Epithelial cell of proximal tubule (primary cell): Measurements from ENCODE around the gene RIN2. TPM values are rescaled to one million over a fixed set of nuclear protein-coding genes. Genes with fewer than 3 reads are reported as not detected.

Experiments used
- DNase-seq: peaks from one replicate; pipeline ENCODE4 v3.0.0-alpha.2; 2011; ENCODE audit warnings: low read depth
- H3K4me3 ChIP-seq: 2 replicates; pipeline ENCODE4 v1.5.1; 2011; ENCODE audit warnings: low read depth, mild to moderate bottlenecking, low read length
- total RNA-seq: library from RNA; depleted of rRNA; stranded (reverse); fragments of >200 nt; gene quantifications from 2 replicates; pipeline ENCODE4 v1.2.3, GENCODE V29; 2015
- TF ChIP-seq, protein P1 (sequence below): conservative IDR thresholded peaks from 2 replicates; pipeline ENCODE4 v1.5.1; 2012; ENCODE audit warnings: low read depth, mild to moderate bottlenecking, low read length

The RIN2 gene
- total RNA-seq: 15.7 and 17.5 TPM in 2 replicates

- peak within 1 kb of the TSS; percentile 72 for H3K4me3 ChIP-seq
- TF ChIP-seq, protein P1, sequence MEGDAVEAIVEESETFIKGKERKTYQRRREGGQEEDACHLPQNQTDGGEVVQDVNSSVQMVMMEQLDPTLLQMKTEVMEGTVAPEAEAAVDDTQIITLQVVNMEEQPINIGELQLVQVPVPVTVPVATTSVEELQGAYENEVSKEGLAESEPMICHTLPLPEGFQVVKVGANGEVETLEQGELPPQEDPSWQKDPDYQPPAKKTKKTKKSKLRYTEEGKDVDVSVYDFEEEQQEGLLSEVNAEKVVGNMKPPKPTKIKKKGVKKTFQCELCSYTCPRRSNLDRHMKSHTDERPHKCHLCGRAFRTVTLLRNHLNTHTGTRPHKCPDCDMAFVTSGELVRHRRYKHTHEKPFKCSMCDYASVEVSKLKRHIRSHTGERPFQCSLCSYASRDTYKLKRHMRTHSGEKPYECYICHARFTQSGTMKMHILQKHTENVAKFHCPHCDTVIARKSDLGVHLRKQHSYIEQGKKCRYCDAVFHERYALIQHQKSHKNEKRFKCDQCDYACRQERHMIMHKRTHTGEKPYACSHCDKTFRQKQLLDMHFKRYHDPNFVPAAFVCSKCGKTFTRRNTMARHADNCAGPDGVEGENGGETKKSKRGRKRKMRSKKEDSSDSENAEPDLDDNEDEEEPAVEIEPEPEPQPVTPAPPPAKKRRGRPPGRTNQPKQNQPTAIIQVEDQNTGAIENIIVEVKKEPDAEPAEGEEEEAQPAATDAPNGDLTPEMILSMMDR: no peak
- DNase-seq: no peak
These were observed at the start of gene RIN2 for GRCh38 chr20:19758133-19758500. Gene RIN2, plus strand, starts transcription at chr20:19758258. Its CDS starts 131,344 bp downstream, at chr20:19889602.

- TF ChIP-seq, protein P1: no peak
- no peak for DNase-seq
- no peak overlapping the region for H3K4me3 ChIP-seq
These were observed 48.3 kb upstream of the RIN2 start for GRCh38 chr20:19709635-19710335.

GRCh38 chr20:19710336-19711120 is 47.5 kb upstream of the RIN2 start:
- no peak overlapping the region for H3K4me3 ChIP-seq
- TF ChIP-seq, protein P1: no peak
- no peak for DNase-seq

DNA sequence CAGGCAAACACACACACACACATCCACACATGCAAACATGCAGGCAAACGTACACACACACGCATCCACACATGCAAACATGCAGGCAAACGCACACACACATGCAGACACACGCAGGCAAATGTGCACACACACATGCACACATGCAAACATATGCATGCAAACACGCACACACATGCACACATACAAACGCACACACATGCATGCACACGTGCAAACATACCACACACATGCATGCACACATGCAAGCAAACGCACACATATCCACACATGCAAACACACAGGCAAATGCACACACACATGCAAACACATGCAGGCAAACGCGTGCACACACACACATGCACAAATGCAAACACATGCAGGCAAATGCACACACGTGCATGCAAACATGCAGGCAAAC is 46.9 kb upstream of the RIN2 start:
- DNase-seq: no peak
- H3K4me3 ChIP-seq: no peak overlapping the region
- TF ChIP-seq, protein P1: no peak

DNA sequence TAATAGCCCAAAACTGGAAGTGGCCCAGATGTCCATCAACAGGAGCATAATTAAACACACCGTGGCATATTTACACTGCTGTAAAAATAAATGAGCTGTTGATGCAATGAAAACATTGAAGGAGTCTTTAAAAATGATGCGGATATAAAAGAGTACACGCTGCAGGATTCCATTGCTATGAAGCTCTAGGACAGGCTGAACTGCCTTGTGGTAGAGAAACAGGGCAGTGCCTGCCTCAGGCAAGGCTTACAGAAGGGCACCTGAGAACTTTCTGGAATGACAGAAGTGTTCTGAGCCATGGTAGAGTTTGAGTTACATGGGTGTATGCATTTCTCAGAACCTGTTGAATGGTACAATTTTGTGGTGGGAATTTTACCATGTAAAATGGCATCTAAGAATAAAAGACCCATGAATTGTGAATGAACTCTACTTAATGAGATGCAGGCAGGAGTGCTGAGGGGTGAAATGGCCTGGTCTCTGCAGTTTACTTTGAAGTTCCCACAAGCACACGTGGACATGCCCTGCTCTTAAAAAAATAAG is 45.3 kb upstream of the RIN2 start:
- H3K4me3 ChIP-seq: no peak overlapping the region
- TF ChIP-seq, protein P1: no peak
- DNase-seq: no peak

DNA sequence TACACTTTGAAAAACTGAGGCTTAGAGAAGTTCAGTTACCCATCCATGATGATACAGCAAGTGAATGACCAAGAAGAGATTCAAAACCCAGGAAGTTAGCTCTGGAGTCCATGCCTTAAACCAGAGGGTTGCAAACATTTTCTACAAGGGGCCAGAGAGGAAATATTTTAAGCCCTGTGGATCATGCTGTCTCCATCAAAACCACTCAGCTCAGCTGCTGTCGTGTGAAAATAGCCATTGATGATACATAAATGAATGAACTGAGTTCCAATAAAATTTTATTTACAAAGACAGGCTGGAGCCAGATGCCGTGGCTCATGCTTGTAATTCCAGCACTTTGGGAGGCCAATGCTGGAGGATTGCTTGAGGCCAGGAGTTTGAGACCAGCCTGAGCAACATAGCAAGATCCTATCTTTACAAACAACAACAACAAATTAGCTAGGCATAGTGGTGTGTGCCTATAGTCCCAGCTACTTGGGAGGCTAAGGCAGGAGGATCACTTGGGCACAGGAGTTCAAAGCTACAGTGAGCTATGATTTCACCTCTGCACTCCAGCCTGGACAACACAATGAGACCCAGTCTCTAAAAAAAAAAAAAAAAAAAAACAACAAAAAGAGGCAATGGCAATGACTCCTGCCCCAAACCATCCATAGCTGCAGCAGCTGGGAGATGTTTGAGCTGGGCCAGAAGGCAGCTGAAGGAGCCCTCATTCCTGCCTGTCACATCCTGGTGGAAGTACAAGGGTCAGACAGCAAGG is 44.1 kb upstream of the RIN2 start:
- TF ChIP-seq, protein P1: no peak
- DNase-seq: no peak
- no peak overlapping the region for H3K4me3 ChIP-seq
